GM18867 (cell line): ENCODE results near the gene ZNF609.

ENCODE experiments used
- ATAC-seq: cut with Tn5 transposase; IDR thresholded peaks from one replicate; pipeline ENCODE4 v1.9.1; 2021; ENCODE audit warnings: mild to moderate bottlenecking, moderate library complexity; ENCODE audit not compliant: unreplicated experiment

The ZNF609 gene

DNA sequence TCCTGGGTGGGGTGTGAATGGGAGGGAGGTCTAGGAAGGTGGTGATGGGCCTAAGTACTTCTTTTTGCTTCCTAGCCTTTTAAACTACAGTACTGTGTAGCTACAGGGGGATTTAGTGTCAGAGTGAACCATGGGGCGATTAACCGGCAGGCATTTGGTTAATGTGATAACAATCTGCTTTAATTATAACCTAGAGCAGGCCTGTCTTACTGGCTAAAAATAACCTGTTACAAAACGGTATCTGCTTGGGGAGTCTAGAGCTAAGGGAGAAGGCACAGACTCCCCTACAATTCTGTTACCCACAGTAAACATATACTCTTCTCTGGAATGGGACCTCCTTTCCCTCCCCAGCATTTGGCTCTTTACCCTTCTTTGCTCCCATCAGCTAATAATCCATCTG is 229.6 kb downstream of the ZNF609 start:
- ATAC-seq, result no peak

DNA sequence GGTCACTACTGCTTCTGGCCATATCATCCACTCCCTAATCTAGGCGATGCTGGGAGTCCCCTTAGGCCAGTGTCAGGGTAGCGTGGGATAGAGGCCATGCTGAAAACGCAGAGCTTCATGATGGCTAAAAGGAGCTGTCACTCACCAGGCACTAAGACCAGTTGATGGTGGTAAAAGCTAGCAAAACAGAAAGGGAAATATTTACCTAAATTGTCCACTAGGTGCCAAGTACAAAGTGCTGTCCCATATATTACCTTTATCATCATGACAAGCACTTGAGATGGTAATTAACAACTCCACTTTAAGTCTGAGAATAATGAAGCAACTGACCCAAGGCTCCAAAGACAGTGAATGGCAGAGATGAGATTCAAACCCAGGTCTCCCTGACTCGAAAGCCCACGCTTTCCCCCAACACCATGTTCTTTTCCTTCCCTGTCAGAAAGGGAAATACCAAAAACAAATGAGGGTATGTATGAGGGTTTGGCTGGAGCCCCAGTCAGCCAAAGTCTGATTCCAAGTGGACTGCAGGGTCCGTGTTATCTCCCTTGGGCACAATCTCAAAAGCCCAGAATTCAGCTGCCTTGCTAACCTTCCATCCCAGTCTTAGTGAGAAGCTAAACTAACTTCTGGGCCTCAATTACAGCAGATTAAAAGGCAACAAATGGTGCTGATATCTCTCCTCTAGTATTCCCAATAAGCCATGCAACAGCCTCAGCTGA is 230.4 kb downstream of the ZNF609 start:
- no peak for ATAC-seq

DNA sequence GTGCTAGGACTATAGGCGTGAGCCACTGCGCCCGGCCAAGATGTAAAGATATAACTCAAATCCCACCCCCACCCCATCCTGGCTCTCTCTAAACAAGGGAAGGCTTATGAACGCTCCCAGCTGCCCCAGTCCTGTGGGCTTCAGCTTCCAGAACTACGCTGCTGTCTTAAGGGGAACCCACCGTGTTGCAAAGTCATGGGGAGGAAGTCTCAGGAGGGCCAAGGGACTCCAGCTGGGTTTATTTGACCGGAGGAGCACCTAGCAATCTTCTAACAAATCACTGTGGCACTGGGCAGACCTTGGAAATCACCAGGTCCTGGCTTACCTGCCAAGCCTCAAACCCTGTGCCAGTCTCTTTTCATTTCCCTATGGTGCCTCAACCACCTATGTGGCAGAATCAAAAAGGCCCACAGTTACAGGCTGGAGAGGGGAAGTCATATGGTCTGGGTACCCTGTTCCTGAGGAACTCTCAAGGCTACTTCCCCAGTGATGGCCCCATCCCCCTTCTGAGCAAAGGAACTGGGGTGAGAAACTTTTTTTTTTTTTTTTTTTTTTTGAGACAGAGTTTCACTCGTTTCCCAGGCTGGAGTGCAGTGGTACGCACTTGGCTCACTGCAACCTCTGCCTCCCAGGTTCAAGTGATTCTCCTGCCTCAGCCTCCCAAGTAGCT is 231.7 kb downstream of the ZNF609 start:
- no peak for ATAC-seq

DNA sequence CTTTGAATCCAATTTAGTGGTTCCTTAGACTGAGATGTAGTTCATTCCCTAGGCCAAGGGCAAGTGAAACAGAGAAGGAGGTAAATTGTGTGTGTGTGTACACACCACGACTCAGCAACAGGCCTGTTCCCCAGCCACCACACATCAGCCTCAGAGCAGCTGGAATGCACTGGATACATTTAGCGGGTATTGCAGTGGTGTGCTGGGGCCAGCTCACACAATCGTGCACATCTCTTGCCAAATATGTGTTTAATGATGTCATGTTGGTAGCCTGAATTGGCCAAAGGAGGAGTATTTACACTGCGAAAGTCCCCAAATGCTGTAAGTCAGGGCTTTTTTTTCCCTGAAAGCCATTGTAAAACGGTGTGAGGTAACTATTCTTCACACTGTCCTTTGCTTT is 232.8 kb downstream of the ZNF609 start:
- no peak for ATAC-seq

DNA sequence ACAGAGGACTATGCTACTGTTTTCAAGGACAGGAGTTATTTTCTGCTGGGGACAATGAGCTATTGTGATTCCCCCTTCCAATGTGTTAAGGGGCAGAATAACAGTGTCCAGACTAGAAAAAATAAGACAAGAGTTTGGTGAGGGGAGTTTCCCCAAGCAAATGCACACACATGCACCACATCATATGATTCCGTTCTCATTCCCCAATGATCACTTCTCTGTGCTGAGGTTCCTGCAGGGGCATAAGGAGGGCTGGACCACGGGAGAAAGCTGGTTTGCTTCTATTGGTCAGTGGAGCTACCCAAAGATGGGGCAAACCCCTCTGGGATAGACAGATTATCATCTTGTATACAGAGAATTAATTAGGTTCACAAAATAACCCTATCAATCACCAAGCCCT is 234.4 kb downstream of the ZNF609 start:
- ATAC-seq, result no peak

DNA sequence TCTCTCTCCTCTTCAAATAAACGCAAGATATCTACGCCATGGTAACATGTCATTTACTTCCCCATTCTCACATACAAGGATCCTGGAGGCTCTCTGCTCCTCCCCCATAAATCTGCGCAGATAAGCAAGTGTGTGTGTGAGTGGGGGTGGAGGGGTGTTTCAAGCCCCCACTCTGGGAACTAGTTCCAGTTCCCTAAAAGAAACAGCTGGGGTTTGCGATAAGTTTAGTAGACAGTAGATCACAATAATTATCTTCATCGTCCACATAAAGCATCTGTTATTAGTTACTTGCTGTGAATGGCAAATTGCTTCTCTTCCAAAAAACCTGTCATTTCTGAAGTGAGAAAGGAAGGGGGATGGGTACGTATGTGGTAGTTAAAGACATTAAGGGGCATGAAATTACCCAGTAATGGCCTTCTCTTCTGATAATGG is 235.2 kb downstream of the ZNF609 start:
- ATAC-seq, result no peak

DNA sequence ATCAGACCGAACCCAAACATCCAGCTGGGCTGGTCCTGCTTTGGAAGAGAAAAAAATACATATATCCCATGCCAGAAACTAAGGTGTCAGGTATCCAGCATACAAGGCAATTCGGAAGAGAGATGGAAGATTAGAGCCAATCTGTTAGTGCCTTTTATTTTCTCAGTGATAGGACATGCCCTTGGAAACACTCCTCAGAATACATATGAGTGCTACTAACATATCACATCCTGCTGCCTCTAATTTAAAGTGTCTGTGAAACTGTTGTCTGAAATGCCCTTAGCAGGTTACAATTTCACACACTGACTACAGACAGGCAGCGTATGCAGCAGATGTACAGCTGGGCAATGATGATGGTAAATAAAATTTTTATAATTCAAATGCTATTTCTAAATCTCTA is 236.1 kb downstream of the ZNF609 start:
- no peak for ATAC-seq

DNA sequence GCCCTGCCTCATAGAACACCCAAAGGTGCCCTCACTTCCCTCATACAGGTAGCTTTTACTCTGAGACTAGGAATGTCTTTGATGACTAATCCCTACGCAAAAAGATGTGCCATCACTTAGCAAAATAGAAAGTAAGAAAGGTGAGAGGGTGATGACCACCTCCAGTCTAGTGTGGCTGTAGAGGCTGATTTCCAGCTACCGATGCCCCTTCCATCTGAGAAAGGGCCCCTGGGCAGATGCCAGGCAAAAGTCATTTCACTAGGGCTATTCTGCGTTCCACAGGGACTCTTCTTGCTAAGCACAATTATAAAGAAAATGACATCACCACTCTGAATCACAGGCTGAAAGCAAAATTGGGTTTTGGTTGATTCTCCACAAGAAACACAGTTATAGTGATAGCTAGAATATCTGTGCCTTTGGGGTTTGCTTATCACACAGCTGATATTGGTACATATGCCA is 237.6 kb downstream of the ZNF609 start:
- ATAC-seq, result no peak

DNA sequence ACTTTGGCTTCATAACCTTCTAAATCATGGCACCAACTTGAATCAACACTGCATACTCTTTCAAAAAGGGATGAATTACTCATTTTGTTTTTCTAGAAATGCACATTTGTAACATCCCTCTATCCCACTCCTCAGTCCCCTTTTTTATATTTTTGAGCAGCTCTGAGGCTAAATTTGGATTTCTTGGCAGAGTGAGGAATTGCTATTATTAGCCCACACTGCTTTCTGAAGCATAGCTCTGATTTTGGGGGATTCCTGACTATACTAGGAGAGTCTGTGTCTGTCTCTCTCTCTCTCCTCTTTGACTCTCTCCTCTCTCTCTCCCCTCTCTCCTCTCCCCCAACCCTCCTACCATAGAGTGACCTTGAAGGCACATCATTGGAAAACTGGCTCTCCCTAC is 238.4 kb downstream of the ZNF609 start:
- ATAC-seq, result no peak

DNA sequence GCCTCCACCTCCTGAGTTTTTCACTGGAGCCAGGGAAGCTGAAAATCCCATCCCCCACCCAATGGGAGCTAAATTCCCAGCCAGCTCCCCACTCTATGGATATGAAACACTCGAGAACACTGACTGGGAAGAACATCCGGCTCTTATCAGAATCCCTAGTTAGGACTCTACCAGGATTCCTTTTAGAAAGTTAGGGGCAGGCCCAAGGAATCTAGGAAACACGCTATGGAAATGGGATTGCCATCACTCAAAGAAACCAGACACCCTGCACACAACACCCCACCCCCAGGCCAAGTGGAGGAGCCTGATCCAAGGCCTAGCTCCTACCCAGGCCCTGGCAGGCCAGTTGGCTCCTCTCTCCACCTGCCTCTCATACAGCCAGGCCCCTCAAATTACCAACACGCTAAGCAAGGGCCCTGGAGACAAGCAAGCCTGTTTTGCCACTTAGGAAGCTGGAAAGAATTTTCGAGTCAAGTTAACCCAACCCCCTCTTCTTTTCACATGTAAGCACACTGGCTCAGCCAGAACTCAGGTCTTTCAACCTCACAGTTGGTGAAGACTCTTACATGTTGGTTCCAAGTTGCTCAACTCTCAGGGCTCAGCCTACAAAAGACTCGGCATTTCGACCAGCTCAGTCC is 239.5 kb downstream of the ZNF609 start:
- ATAC-seq, result no peak

DNA sequence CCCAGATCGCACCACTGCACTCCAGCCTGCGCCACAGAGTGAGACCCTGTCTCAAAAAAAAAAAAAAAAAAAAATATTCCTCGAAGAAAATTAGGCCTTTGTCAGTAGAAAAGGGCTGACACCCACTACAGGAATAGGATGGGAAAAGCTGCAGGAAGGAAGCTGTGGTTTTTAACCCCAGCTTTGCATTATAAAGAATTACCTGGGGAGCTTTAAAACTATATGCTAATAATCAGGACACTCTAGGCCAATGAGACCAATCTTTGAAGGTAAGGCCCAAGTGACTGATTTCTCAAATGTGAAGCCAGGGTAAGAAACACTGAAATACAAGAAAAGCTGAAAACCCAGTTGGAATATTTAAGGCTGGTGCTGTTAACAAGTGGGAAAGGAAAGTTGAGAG is 240.7 kb downstream of the ZNF609 start:
- no peak for ATAC-seq

DNA sequence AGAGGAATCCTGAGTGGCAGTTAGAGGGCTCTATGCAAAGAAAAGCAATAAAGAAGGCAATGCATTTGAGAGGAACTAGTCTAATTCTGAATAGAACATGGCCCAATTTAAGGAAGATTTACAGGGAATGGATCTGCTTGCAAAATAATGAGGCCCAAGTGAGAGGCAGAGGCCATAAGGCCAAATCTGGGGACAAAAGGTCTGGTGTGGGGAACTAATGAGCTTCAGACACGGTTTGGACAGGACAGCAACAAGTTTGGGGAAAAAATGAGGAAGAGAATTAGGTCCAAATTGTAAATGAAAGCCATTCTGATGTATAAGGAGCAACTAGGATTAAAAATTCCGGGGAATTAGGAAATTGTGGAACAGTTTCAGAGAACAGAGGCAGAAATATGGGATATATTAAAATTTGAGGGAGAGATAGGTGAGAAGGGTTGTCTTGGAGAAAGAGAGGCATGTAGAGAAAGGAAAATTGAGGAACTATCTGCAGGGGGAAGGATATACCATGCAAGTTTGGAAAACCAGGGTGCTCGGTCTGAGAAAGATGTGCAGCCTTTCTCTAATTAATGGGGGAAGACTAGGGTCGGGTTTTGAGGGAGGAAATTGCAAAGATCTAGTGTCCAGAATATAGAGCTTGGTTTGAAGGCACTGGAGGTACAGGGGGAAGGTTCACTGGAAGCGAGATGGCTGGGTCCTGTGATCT is 241.3 kb downstream of the ZNF609 start:
- no peak for ATAC-seq

DNA sequence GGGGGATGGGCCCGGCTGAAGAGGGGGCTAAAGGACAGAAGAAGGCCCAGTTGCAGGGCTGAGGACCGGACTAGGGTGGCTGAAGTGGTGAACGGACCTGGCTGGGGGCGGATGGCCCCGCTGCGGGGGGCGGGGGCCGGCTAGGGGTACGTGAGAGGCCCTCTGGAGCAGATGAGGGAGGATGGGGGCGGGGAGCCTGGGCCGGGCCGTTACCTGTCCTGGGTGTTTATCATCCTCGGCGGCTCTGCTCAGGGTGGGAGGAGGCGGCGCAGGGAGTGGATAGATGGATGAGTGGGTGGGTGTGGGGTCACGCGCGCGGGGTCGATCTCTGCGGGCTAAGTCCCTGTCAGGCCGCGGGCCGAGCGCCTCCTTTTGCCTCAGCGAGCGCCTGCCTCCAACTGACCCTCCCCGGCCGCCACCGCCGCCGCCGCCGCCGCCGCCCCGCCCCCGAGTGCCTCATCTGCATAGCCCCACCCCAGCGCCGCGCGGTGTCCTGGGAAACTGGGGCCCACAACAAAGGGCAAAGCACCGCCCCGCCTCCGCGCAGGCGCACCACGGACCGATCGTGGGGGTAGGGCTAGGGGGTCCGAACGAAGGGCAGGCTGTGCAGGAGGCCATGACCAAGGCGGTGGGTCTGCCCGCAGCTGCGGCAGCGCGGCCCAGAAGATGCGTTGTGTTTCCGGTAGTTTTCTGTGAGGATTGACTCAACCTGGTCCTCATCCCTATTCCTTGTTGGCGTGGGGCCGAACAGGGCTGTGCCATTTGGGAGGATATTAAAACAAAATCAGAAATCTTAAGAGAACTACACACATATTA is 242.6 kb downstream of the ZNF609 start:
- ATAC-seq, result peak; percentile 81

DNA sequence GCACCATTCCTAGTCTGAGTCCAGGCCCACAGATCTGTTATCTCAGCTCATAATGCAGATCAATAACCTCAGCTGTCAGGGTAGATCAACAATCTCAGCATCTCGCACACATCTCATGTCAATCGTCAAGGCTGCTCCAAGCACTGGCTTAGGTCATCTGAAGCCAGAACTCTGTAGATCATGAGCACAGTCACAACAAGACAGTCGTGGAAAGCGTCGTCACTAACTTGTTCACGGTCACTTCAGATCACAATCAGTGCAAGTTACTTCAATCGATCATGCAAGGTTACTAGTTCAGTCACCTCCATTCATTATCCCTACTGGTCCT is 243.2 kb downstream of the ZNF609 start:
- no peak for ATAC-seq

DNA sequence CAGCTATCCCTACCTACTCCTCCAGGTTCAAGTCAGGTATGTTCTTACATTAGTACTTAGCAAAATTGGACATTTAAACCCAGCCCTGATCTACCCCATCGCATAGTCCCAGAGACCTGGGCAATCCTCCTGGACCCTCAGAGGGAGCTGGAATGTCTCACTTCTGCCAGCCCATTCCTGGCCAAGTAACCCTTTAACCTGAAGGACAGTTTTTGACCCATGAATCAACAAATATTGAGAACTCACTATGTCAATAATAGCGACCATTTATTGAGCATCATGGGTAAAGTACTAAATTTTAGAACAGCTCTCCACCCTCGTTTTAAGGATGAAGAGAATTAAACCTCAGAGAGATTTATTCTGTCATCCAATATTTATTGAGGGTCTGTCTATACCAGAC is 244.6 kb downstream of the ZNF609 start:
- no peak for ATAC-seq

DNA sequence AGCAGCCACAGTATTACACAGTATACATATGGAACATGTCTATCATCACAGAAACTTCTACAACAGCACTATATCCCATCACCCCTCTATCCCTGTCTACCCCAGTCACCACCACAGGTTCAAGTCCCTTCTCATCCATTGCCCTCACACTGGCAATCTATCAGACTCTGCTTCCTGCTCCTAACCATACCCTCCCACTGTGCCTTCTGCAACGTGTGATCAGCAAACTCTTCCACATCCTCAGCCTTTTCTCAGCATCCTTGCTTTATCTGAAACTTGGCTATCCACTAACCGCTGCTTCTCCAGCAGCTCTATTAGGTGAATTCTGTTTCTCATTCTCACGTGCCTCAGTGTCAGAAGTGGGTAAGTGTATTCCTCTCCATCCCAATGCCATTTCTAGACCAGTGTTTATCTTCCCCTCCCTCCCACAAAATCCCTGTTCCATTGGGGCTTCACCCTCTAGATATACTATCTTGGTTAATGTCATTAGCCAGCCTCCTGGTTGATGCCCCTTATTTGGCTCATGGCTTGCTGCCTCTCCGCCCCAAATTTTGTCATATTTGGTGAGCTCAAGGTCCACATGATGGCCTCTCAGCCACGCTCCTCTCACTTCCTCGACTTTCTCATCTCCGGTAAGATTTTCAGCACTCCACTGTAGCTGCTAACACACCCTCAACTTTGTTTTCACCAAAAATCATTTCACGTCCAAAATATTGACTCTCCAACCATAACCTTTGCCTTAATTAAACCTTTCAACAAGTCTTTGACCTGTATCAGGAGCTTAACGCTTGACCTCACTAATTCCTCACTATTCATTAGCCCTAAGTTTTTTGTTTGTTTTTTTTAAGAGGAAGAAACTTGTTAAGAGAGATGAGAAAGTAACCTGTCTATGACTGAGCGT is 245.9 kb downstream of the ZNF609 start:
- no peak for ATAC-seq

DNA sequence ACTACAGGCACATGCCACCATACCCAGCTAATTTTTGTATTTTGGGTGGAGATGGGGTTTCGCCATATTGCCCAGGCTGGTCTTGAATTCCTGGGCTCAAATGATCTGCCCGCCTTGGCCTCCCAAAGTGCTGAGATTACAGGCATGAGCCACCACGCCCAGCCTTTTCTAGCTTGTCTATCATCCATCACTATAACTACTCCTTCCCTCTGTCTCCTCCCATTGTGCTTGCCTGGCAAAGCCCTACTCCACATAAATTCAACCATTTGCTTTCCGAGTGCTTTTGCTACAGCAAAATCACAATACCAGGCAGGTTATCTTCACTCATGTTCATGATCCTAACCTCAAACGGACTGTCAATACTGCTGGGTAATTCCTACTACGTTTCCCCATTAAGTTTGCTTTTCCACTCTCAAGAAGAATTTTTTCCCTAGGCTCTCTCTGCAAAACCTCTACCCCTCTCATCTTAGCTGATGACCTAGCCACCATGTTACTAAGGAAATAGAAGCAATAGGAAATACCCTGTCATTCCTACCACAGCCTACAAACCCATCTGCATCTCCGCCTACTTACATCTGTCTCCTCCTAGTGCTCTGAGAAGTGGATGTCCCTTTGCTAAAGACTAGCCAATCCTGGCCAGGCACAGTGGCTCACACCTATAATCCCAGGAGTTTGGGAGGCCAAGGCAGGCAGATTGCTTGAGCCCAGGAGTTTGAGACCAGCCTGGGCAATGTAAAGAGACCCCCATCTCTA is 250.5 kb downstream of the ZNF609 start:
- ATAC-seq, result no peak

DNA sequence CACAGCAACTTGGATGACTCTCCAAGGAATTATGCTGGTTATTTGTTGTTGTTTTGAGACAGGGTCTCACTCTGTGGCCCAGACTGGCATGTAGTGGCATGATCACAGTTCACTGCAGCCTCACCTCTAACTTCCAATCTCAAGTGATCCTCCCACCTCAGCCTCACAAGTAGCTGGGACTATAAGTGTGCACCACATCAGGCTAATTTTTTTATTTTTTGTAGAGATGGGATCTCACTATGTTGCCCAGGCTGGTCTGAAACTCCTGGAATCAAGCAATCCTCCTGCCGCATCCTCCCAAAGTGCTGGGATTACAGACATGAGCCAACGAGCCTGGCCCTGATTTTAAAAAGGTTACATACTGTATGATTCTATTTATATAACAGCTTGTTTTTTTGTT is 252.0 kb downstream of the ZNF609 start:
- ATAC-seq, result no peak

DNA sequence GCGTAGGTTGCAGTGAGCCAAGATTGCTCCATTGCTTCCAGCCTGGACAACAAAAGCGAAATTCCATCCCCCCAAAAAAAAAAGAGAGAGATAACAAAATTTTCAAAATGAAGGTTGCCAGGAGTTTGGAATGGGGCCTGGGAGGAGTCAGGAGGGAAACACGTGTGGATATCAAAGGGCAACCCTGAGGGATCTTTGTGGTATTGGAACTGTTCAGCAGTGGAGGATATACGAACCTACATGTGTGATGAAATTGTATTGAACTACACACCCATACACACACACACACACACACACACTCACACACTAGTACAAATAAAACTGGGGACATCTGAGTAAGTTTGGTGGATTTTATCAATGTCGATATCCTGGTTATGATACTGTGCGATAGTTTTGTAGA is 253.2 kb downstream of the ZNF609 start:
- no peak for ATAC-seq
